Heart left ventricle (tissue), 13 donors: ENCODE measurements around the gene RPL11.

ENCODE experiments used
- POLR2A ChIP-seq, 2 donors: fragments of 450-650 bp; IDR thresholded peaks; one replicate each; pipeline ENCODE4 v1.6.1; 2017; ENCODE audit warnings: antibody characterized with exemption in 2 of 2, mild to moderate bottlenecking in 2 of 2, moderate library complexity in 2 of 2
- TF ChIP-seq, protein P1 (sequence below), 12 donors: fragments of 200-600 bp; sonication (generic) in 4 of 12; IDR thresholded peaks; one replicate each; pipeline versions ENCODE4 v1.5.0 to v1.8.0; 2018 to 2022; ENCODE audit warnings: antibody characterized with exemption in 12 of 12, mild to moderate bottlenecking in 5 of 12
- donor health status: ischemic (EF 13 %, LVEDD 7.1; RV severe dilation, severe dysfunction).
- donor health status: DM: no; HTN: yes; CAD: no.
- donor health status: DM: no; HTN: no; CAD: no.
- donor health status: ischemic (EF 25% LVEDD 6.9; RV normal size, moderate dysfunction).
- donor health status: ischemic (EF 25% LVEDD 5.7; RV mildly dilated, moderate dysfunction).
- donor health status: ischemic (EF 35%, LVEDD 5.7; RV mildly dilated, moderate dysfunction).
- donor health status: nonischemic (EF 11% LVEDD 7.7; RV severe dilation, severe dysfunction).
- donor health status: DM: yes; HTN: yes; CAD: no.
- donor health status: PGD.
- donor health status: ischemic (EF 29% LVEDD 5.4; RV normal size, mild dysfunction).
- donor health status: nonischemic (EF 23%, LVEDD 6.1; RV moderate dilation, normal function).

DNA sequence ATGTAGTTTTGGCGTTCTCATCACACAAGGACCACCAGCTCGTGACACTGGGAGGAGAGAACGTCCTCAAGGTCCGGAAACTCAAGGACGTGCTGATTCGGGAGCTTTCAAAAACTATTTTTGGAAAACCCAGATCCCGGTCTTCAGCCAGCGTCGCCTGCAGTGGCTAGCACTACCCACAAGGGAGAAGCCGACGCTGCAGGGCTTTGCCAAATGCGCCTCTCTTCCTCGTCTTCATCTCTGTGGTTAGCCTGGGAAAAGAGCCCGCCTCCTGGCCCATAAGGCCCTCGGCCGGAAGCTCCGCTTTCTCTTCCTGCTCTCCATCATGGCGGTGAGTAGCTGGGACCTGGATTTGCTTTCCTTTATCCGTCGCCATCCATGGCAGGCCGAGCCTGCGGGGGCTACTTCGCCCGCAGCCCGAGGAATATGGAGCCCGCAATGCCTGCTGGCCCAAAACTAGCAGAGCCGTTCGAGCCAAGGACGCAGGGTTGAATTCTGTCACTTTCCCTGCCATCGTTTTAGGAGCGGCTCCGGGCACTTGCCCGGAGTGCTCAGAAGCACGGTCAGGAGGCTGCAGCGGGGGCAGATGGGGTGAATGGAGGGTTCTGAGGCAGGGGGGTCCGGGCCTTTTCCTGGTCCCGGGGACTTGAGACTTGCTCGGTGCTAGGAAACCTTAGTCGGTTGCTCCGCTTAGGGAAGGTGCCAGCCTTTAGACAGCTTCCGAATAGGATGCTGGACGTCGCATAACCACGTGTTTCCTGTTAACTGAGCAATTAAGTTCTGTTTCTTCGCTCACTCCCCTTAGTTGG lies at the start of gene RPL11:
- peak in 1 of 2 donors; percentile 57 for TF ChIP-seq POLR2A (IDR thresholded peaks at IDR 0.05)
- TF ChIP-seq, protein P1, sequence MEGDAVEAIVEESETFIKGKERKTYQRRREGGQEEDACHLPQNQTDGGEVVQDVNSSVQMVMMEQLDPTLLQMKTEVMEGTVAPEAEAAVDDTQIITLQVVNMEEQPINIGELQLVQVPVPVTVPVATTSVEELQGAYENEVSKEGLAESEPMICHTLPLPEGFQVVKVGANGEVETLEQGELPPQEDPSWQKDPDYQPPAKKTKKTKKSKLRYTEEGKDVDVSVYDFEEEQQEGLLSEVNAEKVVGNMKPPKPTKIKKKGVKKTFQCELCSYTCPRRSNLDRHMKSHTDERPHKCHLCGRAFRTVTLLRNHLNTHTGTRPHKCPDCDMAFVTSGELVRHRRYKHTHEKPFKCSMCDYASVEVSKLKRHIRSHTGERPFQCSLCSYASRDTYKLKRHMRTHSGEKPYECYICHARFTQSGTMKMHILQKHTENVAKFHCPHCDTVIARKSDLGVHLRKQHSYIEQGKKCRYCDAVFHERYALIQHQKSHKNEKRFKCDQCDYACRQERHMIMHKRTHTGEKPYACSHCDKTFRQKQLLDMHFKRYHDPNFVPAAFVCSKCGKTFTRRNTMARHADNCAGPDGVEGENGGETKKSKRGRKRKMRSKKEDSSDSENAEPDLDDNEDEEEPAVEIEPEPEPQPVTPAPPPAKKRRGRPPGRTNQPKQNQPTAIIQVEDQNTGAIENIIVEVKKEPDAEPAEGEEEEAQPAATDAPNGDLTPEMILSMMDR (IDR thresholded peaks at IDR 0.05), result peak; percentile 69 to 94 (median 82)
